HCEC 1CT (cell line): ENCODE data around the gene GMNC.
"Not testable (repeated sequence)": the region's sequence is repeated elsewhere in the genome, so short reads cannot be mapped to it uniquely, and the experiment has no call there.

ENCODE experiments used
- DNase-seq: peaks from one replicate; pipeline ENCODE4 v3.0.0-alpha.2; 2017

The GMNC gene, protein sequence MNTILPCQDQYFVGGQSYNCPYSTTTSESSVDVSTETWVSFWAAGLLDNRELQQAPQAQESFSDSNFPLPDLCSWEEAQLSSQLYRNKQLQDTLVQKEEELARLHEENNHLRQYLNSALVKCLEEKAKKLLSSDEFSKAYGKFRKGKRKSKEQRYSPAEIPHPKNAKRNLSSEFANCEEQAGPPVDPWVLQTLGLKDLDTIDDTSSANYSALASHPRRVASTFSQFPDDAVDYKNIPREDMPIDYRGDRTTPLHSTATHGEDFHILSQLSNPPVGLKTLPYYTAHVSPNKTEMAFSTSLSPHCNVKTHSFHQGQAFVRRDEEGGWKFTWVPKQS

GRCh38 chr3:190862209-190863118 lies at the start of gene GMNC:
Gene GMNC (minus strand): TSS chr3:190862694. CDS start chr3:190862615, 79 bp downstream.
- peak; percentile 83 for DNase-seq

DNA sequence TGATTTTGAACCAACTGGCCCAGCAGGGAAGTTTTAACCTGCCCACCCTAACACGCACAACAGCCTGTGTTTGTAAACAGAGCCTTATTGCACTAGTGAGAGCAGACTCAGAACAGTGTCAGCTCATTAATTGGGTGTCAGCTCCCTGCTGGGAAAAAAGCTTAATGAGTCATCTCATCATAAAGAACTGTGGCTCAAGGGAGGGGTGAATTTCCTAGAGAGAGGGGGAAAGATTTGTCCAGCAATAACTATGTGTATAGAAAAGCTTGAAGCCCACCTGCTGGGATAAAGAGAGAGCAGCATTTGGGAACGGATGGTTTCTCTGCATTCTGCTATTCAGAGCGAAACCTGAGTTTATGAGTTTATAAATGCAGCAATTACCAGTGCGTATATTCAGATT lies 48.9 kb upstream of the GMNC start:
- DNase-seq, result no peak

DNA sequence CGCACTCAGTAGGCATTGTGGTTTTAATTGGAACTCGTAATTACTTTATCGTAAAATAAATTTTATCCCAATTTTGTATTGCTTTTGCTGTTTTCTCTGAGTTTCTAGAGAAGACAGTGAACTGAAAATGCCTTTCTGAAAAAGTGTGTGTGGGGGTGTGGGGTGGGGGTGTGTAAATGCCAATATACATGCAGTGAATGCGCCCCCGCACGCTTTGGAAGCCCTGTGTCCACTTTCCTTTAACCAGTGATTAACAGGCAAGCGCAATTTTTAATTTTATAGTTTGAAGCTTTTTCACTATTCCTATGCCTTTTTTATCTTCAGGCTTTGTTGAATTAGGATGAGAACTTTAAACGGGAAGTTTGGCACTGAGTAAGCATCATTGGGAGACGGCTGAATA lies 47.4 kb upstream of the GMNC start:
- no peak for DNase-seq

- no peak for DNase-seq
Observed at GRCh38 chr3:190903156-190903555, 40.7 kb upstream of the GMNC start.

- no peak for DNase-seq
Observed at GRCh38 chr3:190902292-190902691, 39.8 kb upstream of the GMNC start.

DNA sequence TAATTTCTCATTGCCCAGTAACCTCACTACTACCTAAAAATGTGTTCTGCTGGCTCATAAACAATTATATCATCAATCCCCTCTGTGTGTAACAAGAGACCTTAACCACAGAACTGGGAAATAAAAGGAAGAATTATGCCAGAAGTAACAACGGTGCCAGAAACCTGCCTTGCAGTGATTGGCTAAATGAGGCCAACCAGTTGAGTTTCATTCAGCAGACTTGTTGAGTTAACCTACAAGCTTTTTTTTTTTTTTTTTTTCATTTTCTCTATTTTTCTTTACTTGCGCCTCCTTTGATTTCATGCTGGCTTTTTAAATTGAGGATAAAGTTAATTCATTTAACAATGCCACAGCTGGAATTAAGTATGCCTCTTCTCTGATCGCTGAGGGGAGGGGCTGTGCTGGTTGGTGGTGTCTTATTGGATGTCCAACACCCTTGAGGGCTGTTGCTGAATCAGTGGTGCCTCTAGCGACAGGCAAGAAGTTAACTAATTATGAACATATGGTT lies 30.0 kb upstream of the GMNC start:
- DNase-seq, result no peak

- no peak for DNase-seq
Observed at GRCh38 chr3:190886945-190887344, 24.5 kb upstream of the GMNC start.

GRCh38 chr3:190883973-190884832 lies 21.7 kb upstream of the GMNC start:
- peak; percentile 69 for DNase-seq

DNA sequence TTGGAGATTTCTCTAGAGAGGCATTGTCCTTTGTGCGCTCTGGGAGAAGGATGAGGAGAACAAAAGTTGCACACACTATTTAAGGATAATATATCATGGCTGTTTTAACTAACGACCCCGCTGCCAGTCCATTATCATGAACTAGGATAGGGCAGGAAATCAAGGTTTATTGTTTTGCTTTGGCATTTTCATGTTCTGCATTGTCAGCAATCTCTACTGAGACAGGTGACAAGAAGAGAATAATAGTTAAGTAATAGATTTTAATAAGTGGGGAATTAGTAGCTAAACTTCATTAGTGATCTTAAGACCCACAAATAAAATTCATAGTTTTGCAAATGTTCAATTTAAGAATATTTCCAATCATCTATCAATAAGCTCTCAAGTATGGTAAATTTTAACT lies 20.6 kb upstream of the GMNC start:
- no peak for DNase-seq

- no peak for DNase-seq
Observed at GRCh38 chr3:190877925-190878324, 15.4 kb upstream of the GMNC start.

- DNase-seq, result not testable (repeated sequence)
Observed at GRCh38 chr3:190876433-190876832, 13.9 kb upstream of the GMNC start.

DNA sequence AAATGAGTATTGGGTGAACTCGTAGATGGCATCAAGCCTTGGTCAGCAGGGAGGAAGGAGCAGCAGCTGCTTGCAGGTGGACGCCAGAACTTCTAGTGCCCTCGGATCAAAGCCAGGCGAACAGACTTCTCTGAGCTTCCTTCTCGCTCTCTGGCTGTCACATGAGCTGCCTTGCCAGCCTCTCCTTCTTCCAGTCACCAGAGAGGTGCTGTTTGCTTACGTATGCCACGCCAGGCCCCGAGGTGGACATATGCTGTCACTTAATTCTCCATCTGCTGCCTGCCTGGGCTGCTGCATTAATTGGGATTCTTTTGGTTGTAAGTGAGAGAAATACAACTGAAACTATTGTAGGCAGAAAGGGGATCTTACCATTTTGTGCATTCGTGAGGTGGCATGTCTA lies 12.6 kb upstream of the GMNC start:
- not testable (repeated sequence) for DNase-seq

DNA sequence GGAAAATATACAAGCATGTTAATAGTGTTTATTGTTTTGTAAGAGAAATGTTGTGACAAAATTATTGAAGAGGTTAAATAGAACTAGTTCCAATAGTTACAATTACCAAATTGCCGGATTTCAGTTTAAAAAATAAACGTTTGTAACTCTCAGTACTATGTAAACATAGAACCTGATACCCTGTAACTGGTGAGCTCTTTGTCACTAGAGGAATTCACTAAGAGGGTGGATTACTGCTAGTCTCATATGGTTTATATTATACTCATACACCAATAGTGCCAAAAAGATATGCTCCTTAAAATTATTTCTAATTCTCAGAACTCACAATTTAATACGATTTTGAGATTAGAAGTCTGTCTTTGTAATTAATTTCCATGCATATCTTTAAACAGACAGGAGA lies 7.6 kb upstream of the GMNC start:
- DNase-seq, result no peak

- no peak for DNase-seq
Observed at GRCh38 chr3:190867071-190867470, 4.6 kb upstream of the GMNC start.

DNA sequence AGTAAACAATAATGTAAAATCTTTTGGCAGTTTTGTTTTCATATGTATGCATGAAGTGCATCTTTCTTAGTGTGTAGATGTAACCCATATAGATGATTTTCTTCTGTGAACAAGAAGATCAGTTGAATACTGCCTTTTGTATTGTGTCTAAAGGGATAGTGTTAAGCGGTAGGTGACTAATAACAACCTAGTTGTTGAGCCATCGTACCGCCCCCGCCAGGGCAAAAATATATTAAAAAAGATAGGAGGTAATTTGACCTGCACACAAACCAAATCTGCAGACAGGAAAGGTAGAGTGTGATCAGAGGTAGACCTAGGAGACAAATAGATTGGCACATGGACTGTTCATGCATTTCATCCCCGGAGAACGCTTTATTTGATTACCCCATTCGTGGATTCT lies 3.3 kb upstream of the GMNC start:
- DNase-seq, result no peak

DNA sequence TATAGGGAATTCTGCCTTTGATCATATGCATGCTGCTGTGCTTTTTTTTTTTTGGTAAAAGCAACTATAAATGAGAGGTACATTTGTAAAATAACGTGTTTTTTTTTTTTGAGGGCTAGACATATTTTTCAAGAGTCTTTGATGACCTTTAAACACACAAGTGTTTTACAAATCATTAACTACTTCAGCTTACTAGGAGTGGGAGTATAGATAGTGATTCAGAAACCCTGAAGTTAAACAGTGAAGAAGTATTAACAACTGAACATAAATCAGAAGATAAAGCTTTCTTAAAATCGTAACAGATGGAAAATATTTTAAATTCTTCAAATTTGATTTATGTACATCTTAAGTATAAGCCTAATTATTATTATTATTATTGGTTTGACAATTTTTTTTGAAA lies 2.9 kb upstream of the GMNC start:
- DNase-seq, result no peak

- no peak for DNase-seq
Observed at GRCh38 chr3:190864002-190864401, 1.5 kb upstream of the GMNC start.

DNA sequence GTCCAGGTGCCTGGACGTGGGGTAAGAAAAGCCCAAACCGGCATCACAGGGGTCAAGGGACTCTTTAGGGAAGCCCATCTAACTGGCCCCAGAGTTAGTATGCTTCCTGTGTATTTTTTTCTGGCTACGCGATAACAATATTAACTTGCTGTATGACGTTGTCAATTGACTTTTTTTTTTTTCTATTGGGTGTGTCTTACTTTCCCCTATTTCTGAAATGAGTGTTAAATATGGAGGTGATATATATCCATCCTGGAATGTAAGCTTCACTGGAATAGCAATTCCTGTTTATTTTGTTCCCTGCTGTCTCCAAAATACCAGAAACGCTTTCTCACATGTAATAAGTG lies 598 bp upstream of the GMNC start:
- no peak for DNase-seq

DNA sequence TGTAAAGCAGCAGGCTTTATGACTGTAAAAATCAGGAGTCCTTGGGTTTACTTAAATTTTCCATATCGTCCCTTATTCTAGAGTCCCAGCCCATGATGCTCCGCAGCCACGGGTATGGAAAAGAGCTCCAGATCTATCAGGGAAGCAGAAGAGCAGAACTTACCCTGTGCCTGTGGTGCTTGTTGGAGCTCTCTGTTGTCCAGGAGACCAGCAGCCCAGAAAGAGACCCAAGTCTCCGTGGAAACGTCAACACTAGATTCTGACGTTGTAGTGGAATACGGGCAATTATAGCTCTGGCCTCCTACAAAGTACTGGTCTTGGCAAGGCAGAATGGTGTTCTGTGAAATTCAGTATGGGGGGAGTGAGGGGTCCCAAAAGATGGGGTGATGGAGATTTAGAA lies 2.0 kb downstream of the GMNC start:
- DNase-seq, result no peak

DNA sequence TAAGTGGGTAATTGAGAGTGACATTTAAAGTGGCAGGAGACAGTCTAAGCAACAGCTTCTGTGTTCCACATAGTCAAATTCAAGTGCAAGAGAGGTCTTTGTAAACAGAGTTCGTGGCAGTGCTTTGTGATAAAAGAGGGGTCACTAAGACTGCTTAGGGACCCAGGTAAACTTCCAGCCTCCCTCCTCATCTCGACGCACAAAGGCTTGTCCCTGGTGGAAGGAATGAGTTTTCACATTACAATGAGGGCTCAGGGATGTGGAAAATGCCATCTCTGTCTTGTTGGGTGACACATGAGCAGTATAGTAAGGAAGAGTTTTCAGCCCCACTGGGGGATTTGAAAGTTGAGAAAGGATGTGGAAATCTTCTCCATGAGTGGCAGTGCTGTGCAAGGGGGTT lies 7.3 kb downstream of the GMNC start:
- no peak for DNase-seq

DNA sequence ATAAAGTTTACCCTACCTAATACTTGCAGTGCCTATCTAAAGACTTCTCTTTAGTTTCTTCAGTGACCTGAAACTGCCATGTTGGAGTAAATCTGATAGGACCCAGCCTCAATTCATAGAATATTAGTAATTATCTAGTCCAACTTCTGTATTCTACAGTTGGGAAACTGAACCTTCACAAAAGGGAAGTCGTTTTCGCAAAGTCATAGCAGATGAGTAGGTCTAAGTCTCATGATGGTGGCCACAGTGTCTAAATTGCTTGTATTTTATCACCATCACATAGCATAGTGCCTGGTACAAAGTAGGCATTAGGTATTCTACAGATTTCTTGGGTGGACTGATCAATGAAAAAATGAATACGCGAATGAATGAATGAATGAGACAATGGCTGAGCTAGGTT lies 8.4 kb downstream of the GMNC start:
- DNase-seq, result no peak

GRCh38 chr3:190853464-190853863 lies 9.0 kb downstream of the GMNC start:
- DNase-seq, result no peak

DNA sequence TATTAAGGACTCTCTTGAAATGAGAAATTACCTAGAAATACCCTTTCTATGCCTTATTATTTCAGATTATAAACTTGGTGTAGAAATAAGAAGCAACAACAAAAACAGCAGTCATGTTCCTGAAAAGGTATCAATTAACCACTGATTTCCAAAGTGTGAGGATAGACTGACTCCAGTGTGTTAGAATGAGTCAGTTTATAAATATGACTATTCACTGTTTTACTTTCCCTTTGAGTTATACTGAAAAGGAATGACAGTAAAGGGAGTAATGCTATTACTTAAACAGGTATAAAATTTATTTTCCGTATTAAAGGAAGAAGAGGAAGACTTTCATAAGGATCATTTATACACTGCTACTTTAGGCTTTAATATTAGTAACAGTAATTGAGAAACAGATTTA lies 12.9 kb downstream of the GMNC start:
- DNase-seq, result no peak
